Epithelial cell of proximal tubule (primary cell): Measurements from ENCODE around the gene RADX. TPM values are rescaled to one million over a fixed set of nuclear protein-coding genes. Genes with fewer than 3 reads are reported as not detected.

Experiments used
- DNase-seq: peaks from one replicate; pipeline ENCODE4 v3.0.0-alpha.2; 2011; ENCODE audit warnings: low read depth
- H3K4me3 ChIP-seq: 2 replicates; pipeline ENCODE4 v1.5.1; 2011; ENCODE audit warnings: low read depth, mild to moderate bottlenecking, low read length
- CTCF ChIP-seq: conservative IDR thresholded peaks from 2 replicates; pipeline ENCODE4 v1.5.1; 2012; ENCODE audit warnings: low read depth, mild to moderate bottlenecking, low read length
- total RNA-seq: library from RNA; depleted of rRNA; stranded (reverse); fragments of >200 nt; gene quantifications from 2 replicates; pipeline ENCODE4 v1.2.3, GENCODE V29; 2015

Gene RADX
- total RNA-seq, 1 donor from 2014 or later: 1.4 TPM

GRCh38 chrX:106680716-106681115 lies 68.9 kb downstream of the RADX start:
- no peak for DNase-seq
- H3K4me3 ChIP-seq: no peak overlapping the region
- no peak for TF ChIP-seq CTCF

- DNase-seq: no peak
- H3K4me3 ChIP-seq: no peak overlapping the region
- no peak for TF ChIP-seq CTCF
These were observed 72.4 kb downstream of the RADX start for GRCh38 chrX:106684207-106684606.

- no peak overlapping the region for H3K4me3 ChIP-seq
- no peak for DNase-seq
- TF ChIP-seq CTCF: no peak
These were observed 80.8 kb downstream of the RADX start for GRCh38 chrX:106692425-106693065.

GRCh38 chrX:106696502-106696901 lies 84.7 kb downstream of the RADX start:
- H3K4me3 ChIP-seq: no peak overlapping the region
- no peak for TF ChIP-seq CTCF
- no peak for DNase-seq

- no peak for TF ChIP-seq CTCF
- no peak overlapping the region for H3K4me3 ChIP-seq
- no peak for DNase-seq
These were observed 86.9 kb downstream of the RADX start for GRCh38 chrX:106698693-106699092.

- DNase-seq: no peak
- TF ChIP-seq CTCF: no peak
- no peak overlapping the region for H3K4me3 ChIP-seq
These were observed 90.9 kb downstream of the RADX start for GRCh38 chrX:106702636-106703035.

- no peak overlapping the region for H3K4me3 ChIP-seq
- TF ChIP-seq CTCF: no peak
- no peak for DNase-seq
These were observed 94.7 kb downstream of the RADX start for GRCh38 chrX:106706466-106706865.
